Activated CD4-positive, alpha-beta memory T cell treated with anti-CD3 and anti-CD28 coated beads for 36 hours (primary cell): Measurements from ENCODE around the gene ZNF335. TPM values are rescaled to one million over a fixed set of nuclear protein-coding genes. Genes with fewer than 3 reads are reported as not detected.
A peak's percentile ranks its signal among the peaks of the same experiment; 100 is the strongest.

Source experiments
- CTCF ChIA-PET: fragments of 350-600 bp; sonication (Branson Sonifier 250); formaldehyde crosslinking; loops from one replicate; lab custom pipeline; 2021; ENCODE audit warnings: antibody characterized with exemption, inconsistent platforms; lab: Charles Lee
- POLR2A ChIA-PET: fragments of 350-600 bp; sonication (Branson Sonifier 250); formaldehyde crosslinking; loops from one replicate; lab custom pipeline; 2021; ENCODE audit warnings: antibody characterized with exemption; lab: Charles Lee
- DNase-seq: peaks from one replicate; pipeline ENCODE4 v3.0.0-alpha.2; 2020
- H3K27ac Mint-ChIP-seq: one replicate; pipeline ENCODE4 v1.8.0; 2021; ENCODE audit warnings: mixed read lengths
- H3K27me3 Mint-ChIP-seq: one replicate; pipeline ENCODE4 v1.8.0; 2021; ENCODE audit warnings: mixed read lengths
- H3K36me3 Mint-ChIP-seq: one replicate; pipeline ENCODE4 v1.8.0; 2021; ENCODE audit warnings: mixed read lengths
- H3K4me1 Mint-ChIP-seq: one replicate; pipeline ENCODE4 v1.8.0; 2021; ENCODE audit warnings: low read depth, mixed read lengths
- H3K4me3 Mint-ChIP-seq: one replicate; pipeline ENCODE4 v1.8.0; 2021; ENCODE audit warnings: mild to moderate bottlenecking, mixed read lengths
- H3K9me3 Mint-ChIP-seq: one replicate; pipeline ENCODE4 v1.8.0; 2021; ENCODE audit warnings: mixed read lengths
- intact Hi-C: fragments of 100-400 bp; cut with micrococcal nuclease; formaldehyde crosslinking; loops from one replicate; pipeline ENCODE4 v1.15.1; 2023
- total RNA-seq, 2 experiments: library from RNA; stranded (reverse); gene quantifications; one replicate each; pipeline ENCODE4 v1.2.3, GENCODE V29; 2021

Gene ZNF335
- total RNA-seq, 2 experiments from 2014 or later, result 24.1 to 26.0 TPM

DNA sequence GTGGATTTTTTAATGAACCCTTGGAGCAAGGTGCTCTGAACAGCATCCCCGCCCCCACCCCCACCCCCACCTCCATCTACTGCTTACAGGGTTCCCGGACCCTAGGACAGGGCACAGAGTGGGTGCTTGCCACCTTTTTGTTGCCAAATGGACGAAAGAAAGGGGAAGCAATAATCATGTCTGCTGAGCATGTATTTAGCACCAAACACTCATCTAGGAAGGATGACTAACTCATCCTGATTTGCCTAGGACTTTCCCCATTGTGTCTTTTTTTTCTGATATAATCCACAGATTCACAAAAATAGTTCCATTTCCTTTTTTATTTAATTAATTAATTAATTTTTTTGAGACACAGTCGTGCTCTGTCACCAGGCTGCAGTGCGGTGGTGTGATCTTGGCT, 58.9 kb downstream of the ZNF335 start:
- H3K4me3 Mint-ChIP-seq, result no peak overlapping the region
- H3K9me3 Mint-ChIP-seq, result no peaks in the 10 kb centered on the region
- DNase-seq, result no peak
- peaks cover 15% of the 10 kb centered on the region for H3K27me3 Mint-ChIP-seq
- POLR2A ChIA-PET, result no interaction called here
- H3K36me3 Mint-ChIP-seq, result no peaks in the 10 kb centered on the region
- intact Hi-C loops, result no loop called here
- H3K27ac Mint-ChIP-seq, result no peak overlapping the region
- peaks cover 23% of the 10 kb centered on the region for H3K4me1 Mint-ChIP-seq
- CTCF ChIA-PET, result no interaction called here

DNA sequence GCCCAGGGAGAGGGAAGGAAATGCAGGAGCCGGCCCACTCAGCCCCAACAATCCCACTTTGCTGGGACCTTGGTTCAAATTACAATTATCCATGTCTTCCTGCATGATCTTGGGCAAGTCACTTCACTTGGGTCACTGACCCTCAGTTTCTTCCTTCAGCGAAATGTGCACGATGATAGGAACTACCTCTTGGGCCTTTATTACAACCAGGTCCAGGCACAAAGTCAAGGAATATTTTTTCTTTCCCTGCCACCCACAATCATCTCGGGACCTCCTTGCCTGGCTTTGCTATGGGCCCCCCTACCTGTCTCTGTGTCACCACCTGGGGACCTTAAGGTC, 59.7 kb downstream of the ZNF335 start:
- Mint-ChIP-seq H3K27ac (no peak overlapping the region), H3K9me3 (no peaks in the 10 kb centered on the region), H3K4me3 (peak overlapping the region; percentile 41), H3K4me1 (peaks cover 23% of the 10 kb centered on the region), H3K27me3 (peaks cover 15% of the 10 kb centered on the region), H3K36me3 (no peaks in the 10 kb centered on the region)
- POLR2A ChIA-PET, result no interaction called here
- DNase-seq, result no peak
- CTCF ChIA-PET, result no interaction called here
- intact Hi-C loops, result no loop called here

DNA sequence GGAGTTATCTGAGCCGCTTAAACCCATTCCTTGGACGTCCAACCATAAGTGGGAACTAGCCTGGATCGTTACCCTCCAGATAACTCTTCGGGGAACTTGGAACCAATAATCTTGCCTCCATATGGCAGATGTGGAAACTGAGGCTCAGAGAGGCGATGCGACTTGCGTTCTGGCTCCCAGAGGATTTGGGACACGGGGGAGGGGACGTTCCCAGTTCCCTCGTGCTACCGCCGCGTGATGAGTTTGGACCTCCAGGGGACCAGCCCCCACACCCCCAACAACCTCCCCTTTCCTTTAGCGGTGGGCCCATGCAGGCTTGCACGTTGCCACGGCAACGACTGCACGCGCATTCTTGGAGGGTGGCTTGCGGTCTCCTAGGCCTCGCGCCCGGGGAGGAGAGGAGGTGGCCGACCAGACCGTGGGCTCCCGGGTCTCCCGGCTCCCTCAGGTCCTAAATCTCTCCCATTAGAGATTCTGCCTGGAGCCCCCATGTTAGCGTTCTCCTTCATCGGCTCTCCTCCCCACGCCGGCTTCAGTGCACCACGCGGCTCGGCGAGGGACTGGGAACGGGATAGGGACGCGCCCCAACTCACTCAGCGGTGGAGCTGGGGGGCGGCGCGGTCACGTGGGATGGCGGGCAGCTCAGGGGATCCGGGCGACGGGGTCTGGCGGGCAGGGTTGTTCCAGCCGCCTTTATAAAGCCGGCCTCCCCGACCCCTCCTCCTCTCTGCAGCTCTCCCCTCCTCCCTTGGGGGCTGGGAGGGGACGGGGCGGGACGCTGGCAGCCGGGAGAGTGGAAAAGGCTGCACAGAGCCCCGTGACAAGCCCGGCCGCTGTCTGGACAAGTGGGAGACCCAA, 60.3 kb downstream of the ZNF335 start, which contains the start of gene PLTP:
Gene PLTP, minus strand, starts transcription at position 670 of the 858 bp plus-strand sequence. CDS start 703 bp downstream, outside the sequence.
- peaks cover 15% of the 10 kb centered on the region for H3K27me3 Mint-ChIP-seq
- ChIA-PET CTCF (no interaction called here), POLR2A (no interaction called here)
- peak within 1 kb of the TSS; percentile 74 for H3K4me3 Mint-ChIP-seq
- H3K36me3 Mint-ChIP-seq, result no peaks in the 10 kb centered on the region
- H3K4me1 Mint-ChIP-seq, result peaks cover 23% of the 10 kb centered on the region
- H3K9me3 Mint-ChIP-seq, result no peaks in the 10 kb centered on the region
- intact Hi-C loops, result loop anchor here (2.0 kb wide), 2 partner anchors 19 to 23 kb away; partner anchors contain the start of gene PCIF1
- DNase-seq, result peak; percentile 37
- no peak within 1 kb of the TSS for H3K27ac Mint-ChIP-seq

DNA sequence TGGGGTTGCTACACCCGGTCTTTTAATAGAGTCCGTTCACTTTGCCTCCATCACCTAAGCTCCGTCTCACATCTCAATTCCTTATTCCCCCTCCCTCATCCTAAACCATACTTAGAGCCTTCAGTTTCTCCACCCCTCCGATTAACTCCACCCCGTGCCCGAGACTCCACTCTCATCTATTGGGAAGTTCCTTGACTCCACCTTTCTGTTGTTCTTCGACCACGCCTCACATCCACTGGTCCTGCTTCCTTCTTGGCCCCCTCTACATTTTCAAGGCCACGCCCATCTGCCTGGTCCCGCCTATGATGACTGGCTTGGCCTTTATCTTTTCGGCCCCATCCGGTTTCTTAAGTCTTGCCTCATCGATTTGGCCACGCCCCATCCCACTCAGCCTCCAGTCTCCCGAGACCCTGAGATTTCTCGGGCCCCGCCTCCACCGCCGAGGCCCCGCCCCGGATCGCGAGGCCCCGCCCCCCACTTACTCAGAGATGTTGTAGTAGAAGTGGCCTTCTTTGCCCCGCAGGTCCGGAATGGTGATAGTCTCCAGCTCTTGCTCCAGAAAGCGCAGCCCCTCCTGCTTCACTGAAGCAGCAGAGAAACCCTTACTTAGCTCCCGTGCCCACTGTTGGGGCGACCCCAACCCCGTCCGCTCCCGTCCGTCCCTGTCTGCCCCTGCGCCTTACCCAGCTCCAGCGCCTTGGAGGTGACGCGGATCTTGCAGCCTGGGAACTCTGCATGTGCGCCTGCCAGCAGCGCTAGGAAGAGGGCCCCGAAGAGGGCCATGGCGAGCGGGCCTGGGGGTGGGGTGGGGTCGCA, 61.1 kb downstream of the ZNF335 start:
- Mint-ChIP-seq H3K27ac (peak overlapping the region; percentile 46), H3K4me3 (peak overlapping the region; percentile 74), H3K9me3 (no peaks in the 10 kb centered on the region), H3K4me1 (peaks cover 23% of the 10 kb centered on the region), H3K36me3 (no peaks in the 10 kb centered on the region), H3K27me3 (peaks cover 9% of the 10 kb centered on the region)
- POLR2A ChIA-PET, result interaction anchor here (0.6 kb wide), 1 partner anchor 1029 kb away, joined by 4 read pairs; no protein-coding TSS in a partner anchor
- peak; percentile 98 for DNase-seq
- intact Hi-C loops, result loop anchor here (2.0 kb wide), 2 partner anchors 18 to 24 kb away; partner anchors contain the start of gene PCIF1
- CTCF ChIA-PET, result interaction anchor here (1.0 to 1.1 kb wide), 2 partner anchors 26 to 59 kb away, joined by 3 to 4 read pairs; no protein-coding TSS in a partner anchor

DNA sequence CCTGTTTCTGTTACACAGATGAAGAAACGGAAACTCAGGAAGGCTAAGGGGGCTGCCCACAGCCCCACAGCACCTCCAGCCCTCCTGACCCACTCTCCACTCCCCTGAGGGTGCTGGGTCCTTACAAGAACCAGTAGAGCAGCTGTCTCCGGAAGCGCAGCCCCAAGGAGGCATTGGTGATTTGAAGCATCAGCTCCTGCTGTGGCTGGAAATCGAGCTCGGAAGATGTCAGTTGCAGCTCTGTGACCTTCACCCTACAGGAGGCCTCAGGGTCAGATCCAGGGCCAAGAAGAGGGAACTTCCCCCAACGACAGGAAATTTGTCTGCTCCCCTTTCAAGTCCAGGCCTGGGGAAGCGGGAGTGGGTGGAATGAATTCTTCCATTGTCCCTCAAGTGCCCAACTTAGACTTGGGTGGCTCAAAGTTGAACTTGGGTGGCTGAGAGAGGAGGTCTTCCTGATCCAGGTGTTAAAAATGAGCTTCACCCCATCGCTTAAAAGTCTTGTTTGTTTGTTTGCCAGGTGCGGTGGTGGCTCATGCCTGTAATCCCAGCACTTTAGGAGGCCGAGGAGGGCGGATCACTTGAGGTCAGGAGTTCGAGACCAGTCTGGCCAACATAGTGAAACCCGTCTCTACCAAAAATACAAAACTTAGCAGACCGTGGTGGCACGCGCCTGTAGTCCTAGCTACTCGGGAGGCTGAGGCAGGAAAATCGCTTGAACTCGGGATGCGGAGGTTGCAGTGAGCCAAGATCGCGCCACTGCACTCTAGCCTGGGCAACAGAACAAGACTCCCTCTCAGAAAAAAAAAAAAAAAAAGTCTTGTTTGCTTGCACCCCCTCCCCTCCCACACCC, 62.0 kb downstream of the ZNF335 start:
- no peaks in the 10 kb centered on the region for H3K36me3 Mint-ChIP-seq
- H3K27ac Mint-ChIP-seq, result peak overlapping the region; percentile 46
- H3K27me3 Mint-ChIP-seq, result peaks cover 9% of the 10 kb centered on the region
- peaks cover 23% of the 10 kb centered on the region for H3K4me1 Mint-ChIP-seq
- DNase-seq, result no peak
- H3K4me3 Mint-ChIP-seq, result peak overlapping the region; percentile 74
- no peaks in the 10 kb centered on the region for H3K9me3 Mint-ChIP-seq
- intact Hi-C loops, result loop anchor here (2.0 kb wide), 2 partner anchors 17 to 25 kb away; partner anchors contain the start of gene PCIF1
- CTCF ChIA-PET, result interaction anchor here (1.0 to 1.1 kb wide), 2 partner anchors 26 to 60 kb away, joined by 3 to 4 read pairs; no protein-coding TSS in a partner anchor
- POLR2A ChIA-PET, result interaction anchor here (0.6 to 1.3 kb wide), 4 partner anchors 11 to 1028 kb away, joined by 3 to 5 read pairs (median 4); partner anchors contain the start of gene NEURL2

DNA sequence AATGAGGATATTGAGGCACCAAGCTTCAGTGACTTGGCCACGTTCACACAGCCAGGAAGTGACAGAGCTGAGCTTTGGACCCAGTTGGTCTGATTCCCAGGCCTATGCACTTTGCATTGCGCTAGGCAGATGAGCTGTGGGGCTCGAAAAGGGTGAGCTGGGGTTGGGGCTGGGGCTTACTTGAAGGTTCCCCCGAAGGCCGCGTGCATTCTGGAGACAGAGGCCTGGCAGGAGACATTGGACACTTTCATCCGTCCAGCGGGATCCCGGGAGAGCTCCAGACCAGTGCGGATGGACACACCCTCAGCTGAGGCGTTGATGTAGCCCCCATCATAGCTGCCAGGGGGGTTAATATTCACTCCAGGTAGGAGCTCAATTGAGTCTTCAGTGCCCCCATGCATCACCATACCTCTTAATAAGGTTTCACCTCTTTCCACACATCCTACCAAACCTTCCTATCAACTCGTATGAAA, 62.6 kb downstream of the ZNF335 start:
- POLR2A ChIA-PET, result interaction anchor here (0.9 to 1.3 kb wide), 4 partner anchors 12 to 26 kb away, joined by 3 to 5 read pairs (median 3); partner anchors contain the start of gene NEURL2
- no peak for DNase-seq

DNA sequence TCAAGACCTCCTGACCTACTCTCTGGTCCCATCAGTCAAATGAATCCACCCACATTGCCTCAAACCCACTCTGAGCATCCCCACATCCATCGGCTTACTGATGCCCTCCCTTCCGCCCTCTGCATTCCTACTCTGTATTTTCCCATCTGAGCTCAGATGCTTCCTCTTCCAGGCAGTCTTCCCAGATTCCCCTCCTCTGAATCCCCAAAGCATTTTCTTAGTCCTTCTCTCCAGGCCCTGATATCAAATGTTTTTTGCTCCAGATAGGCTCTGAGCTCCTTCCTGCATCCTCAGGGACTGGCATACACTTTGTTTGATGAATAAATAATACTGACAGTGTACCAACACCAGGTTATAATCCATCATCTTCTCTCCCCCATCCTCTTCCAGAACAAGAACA, 63.9 kb downstream of the ZNF335 start:
- Mint-ChIP-seq H3K36me3 (no peaks in the 10 kb centered on the region), H3K27me3 (peaks cover 4% of the 10 kb centered on the region), H3K4me1 (peaks cover 22% of the 10 kb centered on the region), H3K27ac (no peak overlapping the region), H3K4me3 (no peak overlapping the region), H3K9me3 (no peaks in the 10 kb centered on the region)
- intact Hi-C loops, result no loop called here
- ChIA-PET POLR2A (no interaction called here), CTCF (interaction anchor here (1.1 kb wide), 1 partner anchor 109 kb away, joined by 3 read pairs; no protein-coding TSS in a partner anchor)
- DNase-seq, result no peak

More for the DNA sequence above, 62.6 kb downstream of the ZNF335 start:
- no peak overlapping the region for H3K4me3 Mint-ChIP-seq
- intact Hi-C loops, result no loop called here
- CTCF ChIA-PET, result no interaction called here
- peaks cover 23% of the 10 kb centered on the region for H3K4me1 Mint-ChIP-seq
- H3K27me3 Mint-ChIP-seq, result peaks cover 6% of the 10 kb centered on the region
- no peak overlapping the region for H3K27ac Mint-ChIP-seq
- no peaks in the 10 kb centered on the region for H3K36me3 Mint-ChIP-seq
- H3K9me3 Mint-ChIP-seq, result no peaks in the 10 kb centered on the region

DNA sequence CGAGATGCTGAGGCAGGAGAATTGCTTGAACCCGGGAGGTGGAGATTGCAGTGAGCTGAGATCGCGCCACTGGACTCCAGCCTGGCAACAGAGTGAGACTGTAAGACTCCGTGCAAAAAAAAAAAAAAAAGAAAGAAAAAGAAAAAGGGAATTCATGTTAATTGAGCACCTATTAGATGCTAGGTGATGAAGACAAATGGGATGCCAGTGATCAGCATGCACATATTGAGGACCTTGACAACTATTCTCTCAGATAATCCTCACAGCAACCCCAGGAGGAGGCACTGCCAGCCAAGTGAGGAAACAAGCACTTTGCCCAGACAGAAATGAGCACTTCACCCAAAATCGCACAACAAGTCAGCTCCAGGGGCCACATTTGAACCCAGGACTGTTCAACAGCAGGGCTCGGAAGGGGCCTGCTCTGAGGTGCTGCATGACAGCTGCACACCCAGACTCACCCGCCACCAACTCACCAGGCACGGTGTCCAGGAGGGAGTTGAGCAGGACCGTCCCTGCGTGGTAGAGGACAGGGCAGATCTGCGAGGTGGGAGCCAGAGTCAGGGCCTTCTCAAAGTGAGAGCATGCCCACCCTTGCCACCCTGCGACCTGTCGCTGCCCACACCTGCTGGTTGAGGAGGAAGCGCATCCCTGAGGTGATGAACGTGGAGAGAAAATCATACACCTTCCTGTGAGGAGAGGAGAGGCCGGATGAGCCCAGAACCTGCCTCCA, 64.6 kb downstream of the ZNF335 start:
- ChIA-PET CTCF (interaction anchor here (1.1 kb wide), 1 partner anchor 108 kb away, joined by 3 read pairs; no protein-coding TSS in a partner anchor), POLR2A (no interaction called here)
- Mint-ChIP-seq H3K4me3 (no peak overlapping the region), H3K9me3 (no peaks in the 10 kb centered on the region), H3K27ac (no peak overlapping the region), H3K27me3 (peaks cover 2% of the 10 kb centered on the region), H3K4me1 (peaks cover 19% of the 10 kb centered on the region), H3K36me3 (no peaks in the 10 kb centered on the region)
- intact Hi-C loops, result no loop called here
- DNase-seq, result no peak

DNA sequence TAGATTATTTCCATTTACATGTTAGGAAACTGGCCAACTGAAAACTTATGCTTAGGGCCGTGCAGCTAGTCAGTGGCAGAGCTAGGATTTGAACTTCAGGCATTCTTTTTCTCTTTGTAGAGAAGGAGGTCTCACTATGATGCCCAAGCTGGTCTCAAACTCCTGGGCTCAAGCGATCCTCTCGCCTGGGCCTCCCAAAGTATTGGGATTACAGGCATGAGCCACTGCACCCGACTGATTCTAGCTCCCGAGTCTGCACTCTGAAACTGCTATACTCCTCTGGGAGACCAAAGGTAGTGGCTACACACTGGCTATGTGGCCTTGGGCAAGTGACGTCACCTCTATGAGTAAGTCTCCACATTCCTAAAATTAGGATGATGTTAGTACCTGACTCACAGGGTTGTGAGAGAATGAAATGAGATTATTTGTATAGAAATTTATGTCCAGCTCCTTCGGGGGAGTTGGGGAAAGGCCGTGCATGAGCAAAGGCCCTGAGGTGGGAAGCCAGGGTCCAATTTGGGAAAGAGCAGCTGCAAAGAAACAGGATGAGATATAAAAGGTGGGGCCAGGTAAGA, 66.4 kb downstream of the ZNF335 start:
- no peaks in the 10 kb centered on the region for H3K27me3 Mint-ChIP-seq
- peaks cover 5% of the 10 kb centered on the region for H3K4me1 Mint-ChIP-seq
- no peak for DNase-seq
- ChIA-PET CTCF (interaction anchor here (1.1 to 1.3 kb wide), 2 partner anchors 108 to 113 kb away, joined by 3 to 4 read pairs; partner anchors contain the start of genes DNTTIP1 and WFDC3), POLR2A (interaction anchor here (1.2 kb wide), 1 partner anchor 29 kb away, joined by 3 read pairs; the partner anchor contains the start of gene PCIF1)
- no peak overlapping the region for H3K27ac Mint-ChIP-seq
- no peak overlapping the region for H3K4me3 Mint-ChIP-seq
- intact Hi-C loops, result no loop called here
- no peaks in the 10 kb centered on the region for H3K9me3 Mint-ChIP-seq
- no peaks in the 10 kb centered on the region for H3K36me3 Mint-ChIP-seq
